GM21526 (cell line): Measurements from ENCODE around the gene PAPOLA.

ENCODE experiments used
- ATAC-seq: cut with Tn5 transposase; IDR thresholded peaks from one replicate; pipeline ENCODE4 v1.9.1; 2021; ENCODE audit warnings: moderate library complexity; ENCODE audit not compliant: unreplicated experiment, low FRiP score

The PAPOLA gene

DNA sequence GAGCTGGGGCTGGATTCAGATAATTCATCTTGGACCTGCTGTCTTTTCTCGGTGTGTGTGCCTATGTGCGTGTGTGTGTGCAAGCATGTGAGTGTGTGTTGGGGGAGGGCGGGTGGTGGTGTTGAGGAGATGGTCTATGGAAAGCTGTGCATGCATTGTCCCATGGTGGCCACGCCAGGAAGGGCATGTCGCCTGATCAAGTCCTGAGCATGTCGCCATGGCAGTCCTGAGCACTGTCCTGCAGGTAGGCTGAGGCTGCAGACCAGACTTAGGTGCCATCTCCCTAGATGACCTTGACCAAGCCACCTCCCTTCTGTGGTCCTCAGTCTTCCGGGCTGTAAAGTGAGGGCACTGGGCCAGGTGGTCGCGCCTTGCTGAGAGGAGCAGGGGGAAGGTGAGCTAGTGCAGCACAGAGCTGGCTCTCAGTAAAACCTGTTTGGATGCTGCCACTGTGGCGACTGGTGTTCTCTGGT, 81.4 kb downstream of the PAPOLA start:
- no peak for ATAC-seq

DNA sequence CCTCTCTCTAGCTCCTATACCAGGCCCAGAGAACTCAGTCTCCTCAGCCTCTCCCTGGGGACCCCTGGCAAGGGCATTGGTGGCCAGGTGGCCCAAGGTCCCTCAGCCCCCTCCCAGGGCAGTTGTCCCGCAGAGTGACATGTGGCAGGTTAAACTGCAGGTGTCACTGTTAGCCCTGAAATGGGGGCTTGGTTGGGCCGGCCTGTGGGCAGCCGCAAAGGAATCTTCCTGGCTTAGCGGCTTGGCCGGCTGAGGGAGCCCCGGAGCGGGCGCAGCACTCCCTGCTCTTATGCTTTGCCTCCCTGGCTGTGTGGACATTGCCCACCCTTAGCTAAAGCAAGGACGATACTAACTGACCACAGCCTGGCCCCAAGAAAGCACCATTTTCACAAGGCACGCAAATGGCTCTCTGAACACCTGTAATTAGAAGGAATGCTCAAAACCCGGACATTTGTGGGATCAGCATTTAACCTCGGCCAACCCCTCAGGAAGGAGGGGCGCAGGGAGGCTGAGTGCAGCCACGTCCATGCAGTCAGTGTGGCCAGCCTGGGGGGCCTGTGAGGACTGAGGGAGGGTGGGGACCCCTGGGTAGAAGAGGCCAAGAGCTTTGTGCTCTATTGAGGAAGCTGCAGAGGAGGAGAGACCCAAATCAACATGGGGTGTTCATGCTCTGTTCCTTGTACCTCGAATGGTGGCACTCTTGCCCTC, 82.2 kb downstream of the PAPOLA start:
- ATAC-seq, result peak; percentile 67

DNA sequence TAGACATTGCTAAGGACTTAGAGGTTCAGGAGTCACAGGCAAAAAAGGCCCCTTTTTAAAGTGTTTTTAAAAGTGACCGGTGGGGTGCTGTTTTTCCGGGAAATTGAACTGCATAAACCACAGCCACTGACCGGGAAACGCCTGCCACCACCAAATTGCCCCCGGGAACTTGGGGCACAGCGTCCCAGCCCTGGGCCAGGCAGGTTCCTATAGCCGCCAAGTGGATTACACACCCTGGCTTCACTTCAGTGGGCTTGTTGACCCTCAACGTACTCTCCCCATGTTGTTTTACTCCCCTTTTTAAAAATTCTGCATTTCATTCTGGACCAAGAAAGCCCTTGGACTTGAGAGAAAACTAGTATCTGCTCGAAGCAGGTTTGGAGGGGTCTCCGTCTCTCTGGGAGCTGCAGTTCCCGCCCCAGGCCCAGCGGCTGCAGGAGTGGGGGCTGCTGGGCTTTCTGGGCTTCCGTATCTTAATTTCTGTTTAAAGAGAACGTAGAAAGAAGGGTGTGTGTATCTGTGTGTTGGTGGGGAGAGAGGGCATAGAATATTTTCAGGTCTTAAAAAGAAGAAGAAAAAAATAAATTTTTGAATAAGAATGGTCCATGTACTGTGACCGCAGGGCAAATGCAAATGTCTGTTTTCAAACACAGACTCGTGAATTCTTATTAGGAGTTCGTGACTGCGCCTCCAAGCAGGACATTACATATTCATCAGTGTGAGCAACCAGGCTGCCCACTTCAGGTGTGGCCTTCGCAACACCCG, 82.9 kb downstream of the PAPOLA start:
- no peak for ATAC-seq

DNA sequence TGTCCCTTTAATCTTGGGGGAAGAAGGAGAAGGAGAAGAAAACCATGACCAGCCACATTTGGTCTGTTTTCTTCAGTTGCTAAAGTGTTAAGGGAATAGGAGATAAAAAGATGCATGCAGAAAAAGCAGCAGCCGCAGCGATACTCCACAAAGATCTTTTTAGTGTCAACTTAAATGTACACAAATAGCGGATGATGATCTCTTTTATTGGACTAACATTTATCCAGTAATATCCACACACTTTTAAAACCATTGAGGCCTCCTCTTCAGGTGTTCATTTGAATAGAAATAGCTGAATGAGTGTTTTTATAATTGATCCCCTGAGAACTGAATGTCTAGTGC, 83.5 kb downstream of the PAPOLA start:
- no peak for ATAC-seq

DNA sequence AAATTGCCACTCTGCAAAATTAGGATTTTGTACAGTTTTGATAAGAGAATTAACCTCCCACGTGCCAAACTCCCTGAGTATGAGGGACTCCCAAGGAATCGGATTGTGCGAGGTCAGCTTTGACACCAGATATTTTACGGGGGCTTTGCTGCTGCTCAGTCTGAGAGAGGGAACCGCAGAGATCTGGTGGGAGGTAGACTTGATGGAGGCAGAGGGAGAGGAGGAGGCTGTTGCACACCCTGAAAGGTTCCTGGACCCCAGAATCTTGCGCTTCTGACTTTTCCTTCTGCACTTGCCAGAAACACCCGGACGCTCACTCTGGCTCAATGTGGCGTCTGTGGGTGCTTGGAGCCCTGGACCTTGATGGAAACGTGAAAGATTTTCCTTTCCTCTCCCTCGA, 83.9 kb downstream of the PAPOLA start:
- ATAC-seq, result no peak

DNA sequence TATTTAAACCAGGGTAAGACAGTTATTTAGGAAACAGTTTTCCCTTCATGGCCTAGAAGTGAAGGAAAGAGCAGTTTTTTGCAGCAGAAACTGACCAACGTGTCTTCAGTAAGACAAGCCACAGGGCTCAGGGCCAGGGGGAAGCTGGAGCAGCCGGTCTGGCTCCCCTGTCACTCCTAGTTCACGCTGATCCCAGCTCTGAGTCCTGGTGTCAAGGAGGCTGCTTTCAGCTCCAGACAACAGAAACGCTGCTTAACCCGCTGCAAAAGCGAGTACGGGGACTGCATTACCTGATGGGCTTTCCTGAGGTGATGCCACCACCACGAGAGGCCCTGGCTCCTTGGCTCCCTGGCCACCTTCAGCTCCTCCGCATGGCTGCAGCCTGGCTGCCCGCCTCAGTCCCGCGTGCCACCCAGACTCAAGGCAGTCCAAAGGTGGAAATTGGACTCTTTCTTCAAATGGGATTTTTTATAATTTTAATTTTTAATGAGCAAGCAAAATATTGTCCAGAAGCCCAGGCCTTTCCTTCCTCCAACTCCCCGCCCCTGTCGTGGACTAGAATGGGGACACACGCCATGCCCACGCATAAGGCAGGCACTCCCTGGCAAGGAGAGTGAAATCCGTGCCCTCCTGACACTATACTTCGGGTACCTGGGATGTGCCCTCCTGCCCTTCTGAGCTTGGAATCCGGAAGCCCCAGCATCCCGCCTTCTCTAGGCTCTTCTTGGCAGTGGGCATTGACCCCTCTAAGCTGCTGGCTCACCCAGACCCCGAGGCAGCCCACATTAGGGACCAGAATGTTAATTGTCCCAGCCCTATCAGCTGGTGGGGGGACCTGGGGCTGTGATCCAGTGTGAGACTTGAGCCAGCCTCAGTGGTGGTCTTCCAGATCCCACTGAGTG, 85.0 kb downstream of the PAPOLA start:
- no peak for ATAC-seq

DNA sequence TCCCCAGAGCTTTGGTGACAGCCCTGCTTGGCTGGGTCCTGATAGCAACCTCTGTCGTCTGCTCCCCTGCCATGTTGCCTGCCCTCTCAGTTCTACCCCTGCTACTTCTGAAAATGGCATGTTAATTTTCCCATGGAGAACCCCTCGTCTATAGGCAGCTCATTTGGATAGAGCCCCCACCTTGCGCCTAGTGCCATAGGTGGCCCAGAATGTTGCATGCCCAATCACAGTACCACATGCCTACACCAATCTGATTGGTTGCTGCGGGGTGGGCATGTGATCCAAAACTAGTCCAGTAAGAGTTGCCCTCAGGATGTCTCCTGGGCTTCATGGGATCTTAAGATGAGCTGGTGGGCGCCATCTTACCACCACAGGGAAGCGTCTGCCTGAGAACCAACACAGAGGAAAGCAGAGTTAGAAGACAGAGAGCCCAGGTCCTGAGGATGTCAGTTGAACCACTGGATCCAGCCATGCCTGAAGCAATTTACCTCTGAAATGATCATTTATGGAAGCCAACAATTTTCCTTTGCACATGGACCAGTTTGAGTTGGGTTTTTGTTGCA, 85.7 kb downstream of the PAPOLA start:
- ATAC-seq, result no peak

DNA sequence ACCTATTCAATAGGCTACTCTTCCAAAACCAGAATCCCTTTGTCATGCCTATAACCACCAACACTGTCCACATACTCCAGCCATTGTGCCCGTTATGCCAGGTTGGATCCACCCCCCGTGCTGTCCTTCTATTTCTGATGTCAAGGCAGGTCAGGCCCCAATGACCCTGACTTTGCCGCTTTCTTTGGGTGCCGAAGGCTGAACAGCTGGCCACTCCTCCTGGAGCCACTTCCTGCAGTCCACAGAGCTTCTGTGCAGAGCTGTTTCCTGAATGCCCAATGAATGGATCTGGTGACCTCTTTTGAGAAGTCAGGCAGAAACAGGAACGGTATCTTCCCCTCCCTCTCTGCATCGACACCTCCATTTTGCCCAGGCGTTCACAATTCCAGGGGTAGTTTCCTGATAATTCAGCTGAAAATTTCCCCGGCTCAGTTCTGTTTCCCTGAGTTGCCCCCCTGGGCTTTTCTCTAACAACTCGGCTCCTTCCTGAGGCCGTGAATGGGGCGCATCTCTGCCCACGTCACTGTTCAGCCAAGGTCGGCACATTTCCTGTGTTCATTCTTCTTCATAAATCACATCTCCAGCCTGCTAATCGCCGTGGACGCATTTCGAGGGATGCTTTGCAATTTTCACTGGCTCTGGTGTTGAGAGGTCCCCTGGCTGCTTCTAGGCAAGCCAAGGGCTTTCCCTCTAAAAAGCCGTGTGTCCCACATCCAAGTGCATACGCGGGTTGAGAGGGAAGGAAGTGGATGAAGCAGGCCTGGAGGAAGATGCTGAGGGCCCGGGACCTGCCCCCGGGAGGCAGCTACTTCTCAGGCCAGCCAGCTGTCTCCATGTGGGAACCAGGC, 86.5 kb downstream of the PAPOLA start:
- no peak for ATAC-seq

DNA sequence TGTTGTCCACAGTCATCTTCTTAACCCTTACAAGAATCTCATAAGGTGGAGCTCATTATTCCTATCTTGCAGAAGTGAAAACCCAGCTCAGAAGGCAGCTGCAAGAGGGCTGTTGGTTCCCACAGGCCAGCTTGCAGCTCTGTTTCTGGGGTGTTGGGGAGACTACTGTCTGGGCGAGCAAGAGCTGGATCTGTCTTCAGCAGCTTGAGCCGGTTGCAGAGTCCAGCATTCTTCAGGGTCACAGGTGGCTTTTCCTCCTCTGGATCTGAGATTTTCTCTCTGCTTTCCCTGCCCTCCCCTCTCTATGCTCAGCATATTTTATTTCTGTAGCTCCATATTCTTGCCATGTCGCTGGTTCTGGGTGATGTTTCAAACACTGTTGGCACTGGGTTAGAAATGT, 87.4 kb downstream of the PAPOLA start:
- no peak for ATAC-seq

DNA sequence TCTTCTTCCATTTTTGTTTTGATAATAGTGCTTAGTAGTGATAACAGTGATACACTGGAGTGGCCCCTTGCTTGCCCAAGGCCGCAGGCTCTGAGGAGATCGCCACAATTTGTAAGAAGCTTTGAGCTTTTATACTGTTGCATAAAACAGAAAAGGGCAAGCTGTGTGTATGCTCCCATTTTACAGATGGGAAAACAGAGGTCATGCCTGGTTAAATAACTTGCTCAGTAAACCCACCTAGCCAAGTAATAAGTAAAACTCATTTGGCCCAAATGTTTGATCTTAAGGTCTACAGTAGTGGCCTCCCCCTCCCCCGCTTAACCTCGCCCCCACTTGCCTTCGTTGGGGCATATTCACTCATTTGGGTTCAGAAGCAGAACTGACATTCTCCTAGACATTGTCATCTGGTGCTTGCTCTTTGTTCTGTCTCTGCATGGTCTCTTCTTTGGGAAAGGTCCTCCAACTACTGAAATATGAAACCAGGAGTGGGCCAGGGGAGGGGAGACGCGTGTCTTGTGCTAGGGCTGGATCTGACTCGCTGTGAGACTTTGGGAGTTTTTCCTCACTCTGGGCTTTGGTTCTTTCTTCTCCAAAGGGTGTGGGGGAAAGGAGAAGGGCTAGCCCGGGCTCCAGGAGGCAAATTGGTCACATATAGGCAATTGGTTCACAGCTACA, 88.1 kb downstream of the PAPOLA start:
- ATAC-seq, result no peak

DNA sequence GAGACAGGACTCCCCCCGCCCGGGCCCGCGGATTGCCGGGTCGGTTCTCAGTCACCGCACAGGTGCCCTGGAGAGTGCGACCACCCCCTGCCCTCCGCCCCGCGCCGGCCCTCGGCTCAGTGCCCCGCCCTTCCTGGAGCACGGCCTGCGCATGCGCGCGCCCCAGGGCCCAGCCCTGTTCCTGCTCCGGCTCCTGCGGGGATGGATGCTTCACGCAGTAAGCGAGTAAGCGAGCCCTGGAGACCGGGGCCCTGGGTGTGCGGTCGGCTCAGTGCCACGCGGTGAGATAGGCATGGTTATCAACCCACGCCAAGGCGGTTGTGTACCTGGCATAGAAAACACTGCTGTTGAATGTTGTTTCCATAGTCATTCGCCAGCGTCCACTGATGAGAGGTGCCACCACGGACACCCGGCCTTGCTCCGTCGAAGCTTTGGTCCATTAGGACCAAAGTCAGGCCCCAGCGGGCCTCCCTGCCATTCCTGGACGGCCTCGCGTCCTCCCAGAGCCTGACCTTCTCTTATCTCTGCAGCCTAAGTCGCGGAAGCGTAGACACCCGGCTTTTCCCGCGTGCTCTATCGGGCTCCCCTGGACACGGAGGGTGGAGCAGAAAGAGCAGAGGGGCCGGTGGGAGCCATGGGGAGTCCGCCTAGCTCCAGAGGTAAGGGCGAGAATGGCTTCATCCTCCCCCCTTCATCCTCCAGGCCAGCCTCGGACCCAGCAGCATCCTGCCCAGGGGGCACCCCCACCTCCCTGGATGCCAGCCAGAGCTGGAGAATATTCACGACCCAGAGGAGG, 90.6 kb downstream of the PAPOLA start:
- peak; percentile 84 for ATAC-seq

DNA sequence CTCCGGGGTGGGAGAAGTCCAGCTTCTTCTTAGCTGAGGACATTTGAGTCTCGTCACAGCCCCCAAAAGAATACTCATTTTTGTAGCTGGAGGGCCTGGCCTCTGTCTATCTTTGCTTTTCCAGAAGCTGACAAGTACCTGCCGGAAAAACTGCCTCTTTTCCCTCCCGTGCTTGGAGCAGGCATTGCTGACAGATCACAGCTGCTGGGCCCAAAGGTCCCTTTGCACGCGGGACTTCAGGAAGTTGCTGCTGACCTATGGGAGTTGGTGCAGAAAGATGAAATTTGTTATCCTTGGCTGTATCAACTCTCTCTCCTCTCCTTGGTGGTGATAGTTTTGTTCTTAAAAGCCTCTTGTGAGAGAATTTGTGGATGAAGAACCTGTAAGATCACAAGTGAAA, 92.8 kb downstream of the PAPOLA start:
- no peak for ATAC-seq

DNA sequence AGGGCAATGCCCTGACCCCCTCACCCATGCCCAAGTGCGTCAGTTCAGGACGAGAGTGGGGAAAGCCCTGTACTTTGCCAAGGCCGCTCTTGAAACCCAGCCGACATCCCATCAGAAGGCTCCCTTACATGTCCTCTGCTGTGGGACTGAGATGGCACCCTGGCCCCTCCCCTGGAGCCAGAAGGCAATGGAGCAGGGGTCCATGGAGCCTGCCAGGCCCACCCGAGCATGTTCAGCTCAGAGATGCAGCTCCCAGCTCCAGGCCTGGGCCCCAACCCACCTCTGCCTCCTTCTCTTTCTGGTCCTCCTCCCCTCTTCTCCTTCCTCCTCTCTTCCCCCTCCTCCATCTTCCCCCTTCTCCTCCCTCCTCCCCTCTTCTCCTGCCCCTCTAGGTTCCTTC, 95.5 kb downstream of the PAPOLA start:
- no peak for ATAC-seq

DNA sequence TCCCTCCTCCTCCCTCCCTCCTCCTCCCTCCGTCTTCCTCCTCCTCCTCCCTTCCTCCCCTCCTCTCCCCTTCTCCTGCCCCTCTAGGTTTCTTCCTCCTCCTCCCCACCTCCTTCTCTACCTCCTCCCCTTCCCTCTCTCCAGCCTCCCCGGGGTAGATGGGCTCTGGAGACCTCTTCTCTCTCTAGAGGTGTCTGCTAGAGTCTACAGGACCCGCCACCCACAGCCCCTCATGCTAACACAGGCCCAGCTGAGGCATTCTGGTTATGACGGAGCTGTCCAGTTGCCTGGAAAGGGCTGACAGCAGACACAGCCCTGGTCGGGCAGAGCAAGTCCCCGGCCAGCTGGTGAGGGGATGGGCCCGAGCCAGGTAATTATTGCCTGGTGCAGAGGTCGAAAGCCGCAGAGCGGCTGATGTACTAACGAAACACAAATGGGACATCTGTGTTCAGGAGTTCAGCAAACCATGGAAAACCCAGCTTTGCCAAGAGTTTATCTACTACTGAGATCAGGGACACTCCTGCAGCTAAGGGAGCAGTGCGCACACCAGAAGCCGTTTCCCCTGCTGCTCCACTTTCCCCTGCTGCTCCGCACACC, 96.2 kb downstream of the PAPOLA start:
- ATAC-seq, result no peak

DNA sequence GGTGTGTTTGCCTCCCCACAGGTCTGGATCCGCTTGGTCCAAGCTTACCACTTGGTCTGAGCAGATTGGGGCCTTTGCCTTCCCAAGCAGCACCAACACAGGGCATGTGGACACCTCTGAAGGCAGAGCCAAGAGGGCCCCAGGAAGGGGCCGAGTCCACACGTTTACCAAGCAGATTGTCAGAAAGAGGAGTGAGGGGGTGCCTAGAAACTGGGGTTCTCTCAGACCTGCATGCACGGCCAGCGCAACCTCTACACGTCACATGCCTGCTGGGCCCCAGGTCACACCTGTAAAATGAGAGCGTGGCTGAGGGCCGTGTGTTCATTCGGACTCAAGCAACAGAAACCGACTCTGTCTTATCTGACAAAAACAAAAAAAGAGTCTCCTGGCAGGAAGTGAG, 96.9 kb downstream of the PAPOLA start:
- ATAC-seq, result no peak

DNA sequence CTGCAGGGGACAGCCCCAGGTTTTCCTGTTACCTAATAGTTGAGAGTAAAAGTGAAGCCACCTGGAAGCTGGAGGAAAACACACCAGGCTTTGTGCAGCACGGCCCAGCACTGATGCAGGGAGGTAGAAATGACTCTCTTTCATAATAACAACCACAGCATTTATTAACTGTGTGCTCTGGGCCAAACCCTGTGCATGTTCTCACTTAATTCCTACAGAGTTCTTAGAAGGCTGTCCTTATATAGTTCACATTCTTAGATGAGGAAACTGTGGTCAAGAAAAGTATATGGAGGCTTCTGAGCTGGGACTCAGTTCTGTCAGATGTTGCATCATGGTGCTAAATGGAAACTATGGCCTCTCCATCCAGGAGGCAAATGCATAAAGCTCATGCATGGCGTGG, 100.0 kb downstream of the PAPOLA start:
- ATAC-seq, result no peak

DNA sequence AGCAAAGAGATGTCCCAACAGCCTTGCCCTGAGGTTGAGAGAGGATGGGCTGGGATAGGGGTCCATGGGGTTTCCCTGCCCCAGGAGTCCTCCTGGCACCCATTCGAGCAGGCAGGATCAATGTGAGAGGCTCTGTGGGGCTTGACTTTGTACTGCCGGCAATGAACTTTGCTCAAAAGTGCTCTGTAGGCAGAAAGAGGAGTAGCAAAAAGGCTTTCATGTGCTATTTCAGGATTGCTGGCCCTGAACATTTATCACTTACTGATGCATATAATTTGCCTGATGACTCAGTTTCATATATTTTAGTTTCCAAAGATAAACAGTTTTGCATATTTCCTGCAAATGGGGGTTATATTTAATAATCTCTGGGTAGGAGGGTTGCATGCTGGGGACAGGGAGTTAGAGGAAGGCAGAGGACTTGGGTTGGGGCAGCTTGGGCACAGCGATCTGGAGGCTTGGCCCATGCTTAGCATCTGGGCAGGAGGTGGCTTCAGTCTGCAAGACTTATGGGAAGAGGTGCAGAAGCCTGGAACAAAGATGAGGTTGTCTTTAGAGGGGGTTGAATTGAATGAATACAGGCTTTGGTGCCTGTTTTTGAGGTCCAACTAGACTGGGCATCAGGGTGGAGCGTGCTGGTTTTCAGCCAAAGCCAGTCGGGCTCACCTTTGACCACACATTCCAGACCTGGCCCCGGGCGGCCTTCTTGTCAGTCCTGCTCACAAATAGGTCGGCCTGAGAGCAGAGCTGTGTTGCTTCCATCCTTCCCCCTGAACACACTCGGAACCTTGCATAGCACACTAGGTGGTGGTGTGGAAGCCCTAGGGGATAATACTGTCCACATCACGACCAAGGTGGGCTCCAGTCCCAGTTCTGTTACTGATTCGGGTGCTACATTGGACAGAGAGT, 101.4 kb downstream of the PAPOLA start:
- ATAC-seq, result no peak
